WI38 (cell line): ENCODE results near the gene BNC1.

Experiments used
- H3K4me3 ChIP-seq: 2 replicates; pipeline ENCODE4 v1.5.1; 2011; ENCODE audit warnings: low read depth, mild to moderate bottlenecking, control low read depth, low read length
- TF ChIP-seq, protein P1 (sequence below): IDR thresholded peaks from 2 replicates; pipeline ENCODE4 v1.5.1; 2012; ENCODE audit warnings: low read depth, mild to moderate bottlenecking, control low read depth, low read length

BNC1 gene, protein sequence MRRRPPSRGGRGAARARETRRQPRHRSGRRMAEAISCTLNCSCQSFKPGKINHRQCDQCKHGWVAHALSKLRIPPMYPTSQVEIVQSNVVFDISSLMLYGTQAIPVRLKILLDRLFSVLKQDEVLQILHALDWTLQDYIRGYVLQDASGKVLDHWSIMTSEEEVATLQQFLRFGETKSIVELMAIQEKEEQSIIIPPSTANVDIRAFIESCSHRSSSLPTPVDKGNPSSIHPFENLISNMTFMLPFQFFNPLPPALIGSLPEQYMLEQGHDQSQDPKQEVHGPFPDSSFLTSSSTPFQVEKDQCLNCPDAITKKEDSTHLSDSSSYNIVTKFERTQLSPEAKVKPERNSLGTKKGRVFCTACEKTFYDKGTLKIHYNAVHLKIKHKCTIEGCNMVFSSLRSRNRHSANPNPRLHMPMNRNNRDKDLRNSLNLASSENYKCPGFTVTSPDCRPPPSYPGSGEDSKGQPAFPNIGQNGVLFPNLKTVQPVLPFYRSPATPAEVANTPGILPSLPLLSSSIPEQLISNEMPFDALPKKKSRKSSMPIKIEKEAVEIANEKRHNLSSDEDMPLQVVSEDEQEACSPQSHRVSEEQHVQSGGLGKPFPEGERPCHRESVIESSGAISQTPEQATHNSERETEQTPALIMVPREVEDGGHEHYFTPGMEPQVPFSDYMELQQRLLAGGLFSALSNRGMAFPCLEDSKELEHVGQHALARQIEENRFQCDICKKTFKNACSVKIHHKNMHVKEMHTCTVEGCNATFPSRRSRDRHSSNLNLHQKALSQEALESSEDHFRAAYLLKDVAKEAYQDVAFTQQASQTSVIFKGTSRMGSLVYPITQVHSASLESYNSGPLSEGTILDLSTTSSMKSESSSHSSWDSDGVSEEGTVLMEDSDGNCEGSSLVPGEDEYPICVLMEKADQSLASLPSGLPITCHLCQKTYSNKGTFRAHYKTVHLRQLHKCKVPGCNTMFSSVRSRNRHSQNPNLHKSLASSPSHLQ

DNA sequence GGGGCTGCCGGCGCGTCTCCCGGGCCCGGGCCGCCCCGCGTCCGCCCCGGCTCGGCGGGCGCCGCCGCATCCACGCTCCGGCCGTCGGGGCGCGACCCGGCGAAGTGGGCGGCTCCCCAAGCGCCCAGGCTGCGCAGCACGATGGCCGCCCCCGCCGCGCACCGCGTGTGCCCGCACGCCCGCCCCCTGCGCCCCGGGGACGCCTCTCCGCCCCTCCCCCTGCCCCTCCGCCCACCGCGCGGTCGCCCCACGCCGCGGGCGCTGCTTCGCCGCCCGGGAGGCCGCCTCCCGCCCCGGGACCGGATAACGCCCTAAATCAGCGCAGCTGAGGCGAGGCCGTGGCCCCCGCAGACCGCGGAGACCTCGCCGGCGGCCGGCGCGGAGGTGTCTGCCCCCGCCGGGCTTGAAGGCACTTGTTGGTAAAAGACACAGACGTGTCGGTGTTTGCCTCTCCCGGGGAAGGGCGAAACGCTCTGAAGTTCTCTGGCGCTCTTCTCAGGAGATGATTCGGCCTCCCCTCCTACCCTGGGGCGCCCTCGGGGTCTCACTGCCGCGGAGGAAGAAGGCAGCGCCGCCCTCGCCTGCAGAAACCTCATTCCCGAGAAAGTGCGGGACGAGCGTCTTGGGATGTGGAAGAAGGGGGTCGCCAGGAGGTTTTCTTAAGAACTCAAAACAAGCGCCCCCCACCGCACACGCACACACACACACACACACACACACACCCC is at the start of gene BNC1:
TSS of gene BNC1 (minus strand) at position 106 of the 725 bp plus-strand sequence. CDS start at position 70, 36 bp downstream.
- H3K4me3 ChIP-seq: peak within 1 kb of the TSS; percentile 26
- TF ChIP-seq, protein P1, sequence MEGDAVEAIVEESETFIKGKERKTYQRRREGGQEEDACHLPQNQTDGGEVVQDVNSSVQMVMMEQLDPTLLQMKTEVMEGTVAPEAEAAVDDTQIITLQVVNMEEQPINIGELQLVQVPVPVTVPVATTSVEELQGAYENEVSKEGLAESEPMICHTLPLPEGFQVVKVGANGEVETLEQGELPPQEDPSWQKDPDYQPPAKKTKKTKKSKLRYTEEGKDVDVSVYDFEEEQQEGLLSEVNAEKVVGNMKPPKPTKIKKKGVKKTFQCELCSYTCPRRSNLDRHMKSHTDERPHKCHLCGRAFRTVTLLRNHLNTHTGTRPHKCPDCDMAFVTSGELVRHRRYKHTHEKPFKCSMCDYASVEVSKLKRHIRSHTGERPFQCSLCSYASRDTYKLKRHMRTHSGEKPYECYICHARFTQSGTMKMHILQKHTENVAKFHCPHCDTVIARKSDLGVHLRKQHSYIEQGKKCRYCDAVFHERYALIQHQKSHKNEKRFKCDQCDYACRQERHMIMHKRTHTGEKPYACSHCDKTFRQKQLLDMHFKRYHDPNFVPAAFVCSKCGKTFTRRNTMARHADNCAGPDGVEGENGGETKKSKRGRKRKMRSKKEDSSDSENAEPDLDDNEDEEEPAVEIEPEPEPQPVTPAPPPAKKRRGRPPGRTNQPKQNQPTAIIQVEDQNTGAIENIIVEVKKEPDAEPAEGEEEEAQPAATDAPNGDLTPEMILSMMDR: no peak

DNA sequence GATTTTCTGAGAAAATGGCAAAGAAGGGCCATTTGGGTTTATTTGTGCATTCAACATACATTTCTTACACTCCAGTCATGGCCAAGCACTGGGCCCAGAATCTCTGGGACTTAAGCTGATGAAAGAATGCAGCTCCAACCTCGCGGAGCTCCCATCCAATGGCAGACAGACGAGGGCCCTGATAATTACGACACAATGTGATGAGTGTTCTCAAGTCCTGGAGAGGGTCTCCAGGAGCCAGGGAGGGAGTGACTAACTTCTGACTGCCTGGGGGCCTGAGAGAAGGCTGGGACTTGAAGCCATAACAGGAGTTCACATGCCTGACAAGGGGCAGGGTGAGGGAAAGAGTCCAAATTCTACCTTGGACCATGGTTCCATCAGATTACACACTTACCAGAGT is 42.6 kb upstream of the BNC1 start:
- H3K4me3 ChIP-seq: no peak overlapping the region
- TF ChIP-seq, protein P1: no peak

DNA sequence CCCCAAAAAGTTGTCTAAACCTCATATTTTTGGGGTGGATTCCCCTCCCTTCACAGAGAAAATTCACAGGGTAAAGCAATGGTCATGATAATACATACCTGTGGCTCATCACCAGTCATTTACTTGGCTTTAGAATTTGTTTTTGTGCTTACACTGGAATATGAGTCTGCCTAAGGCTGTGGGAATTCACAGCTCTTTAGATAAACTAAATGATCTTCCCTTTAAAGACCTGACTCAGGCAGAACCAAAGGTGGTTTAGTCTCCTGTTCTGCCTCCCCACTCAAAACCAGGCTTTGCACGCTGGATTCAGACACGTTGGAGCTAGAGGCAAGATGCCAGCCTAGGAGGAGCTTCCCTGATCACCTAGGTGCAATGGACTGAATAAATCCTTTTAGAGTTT is 40.3 kb upstream of the BNC1 start:
- TF ChIP-seq, protein P1: no peak
- no peak overlapping the region for H3K4me3 ChIP-seq

DNA sequence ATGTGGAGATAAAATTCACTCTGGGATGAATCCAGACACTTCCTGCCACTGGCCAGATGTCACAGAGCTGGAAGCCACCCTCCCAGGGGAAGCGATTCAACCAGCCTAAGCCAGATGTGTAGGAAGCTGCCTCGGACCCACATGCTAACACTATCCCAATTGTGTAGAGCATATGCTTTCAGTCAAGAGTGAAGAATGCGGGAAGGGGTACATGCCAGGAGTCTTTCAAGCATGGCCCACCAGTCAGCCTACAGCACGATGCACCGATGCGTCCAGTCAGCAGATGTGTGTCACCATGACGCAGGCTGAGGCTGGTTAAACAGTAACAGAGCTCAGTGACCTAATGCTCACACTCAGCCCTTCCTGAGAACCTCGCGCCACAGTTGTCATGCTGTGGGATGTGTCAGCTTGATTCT is 38.8 kb upstream of the BNC1 start:
- TF ChIP-seq, protein P1: no peak
- H3K4me3 ChIP-seq: no peak overlapping the region

DNA sequence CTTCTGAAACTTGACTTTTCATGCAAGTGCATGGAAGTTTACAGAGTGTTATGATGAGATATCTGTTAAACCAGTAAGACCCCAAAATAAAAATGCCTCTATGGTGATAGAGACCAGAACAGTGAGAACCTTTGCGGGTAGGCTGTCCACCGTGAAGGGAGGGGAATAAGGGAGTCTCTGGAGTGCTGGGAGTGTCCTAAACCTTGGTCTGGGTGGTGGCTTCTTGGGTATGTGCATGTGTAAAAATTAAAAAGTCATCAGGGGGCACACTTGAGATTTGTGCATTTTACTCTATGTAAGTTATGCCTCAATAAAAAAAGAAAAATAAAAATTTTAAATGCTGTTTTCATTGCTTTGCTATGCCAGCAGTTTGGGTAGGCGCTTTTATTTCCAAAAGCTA is 38.2 kb upstream of the BNC1 start:
- no peak overlapping the region for H3K4me3 ChIP-seq
- TF ChIP-seq, protein P1: no peak

DNA sequence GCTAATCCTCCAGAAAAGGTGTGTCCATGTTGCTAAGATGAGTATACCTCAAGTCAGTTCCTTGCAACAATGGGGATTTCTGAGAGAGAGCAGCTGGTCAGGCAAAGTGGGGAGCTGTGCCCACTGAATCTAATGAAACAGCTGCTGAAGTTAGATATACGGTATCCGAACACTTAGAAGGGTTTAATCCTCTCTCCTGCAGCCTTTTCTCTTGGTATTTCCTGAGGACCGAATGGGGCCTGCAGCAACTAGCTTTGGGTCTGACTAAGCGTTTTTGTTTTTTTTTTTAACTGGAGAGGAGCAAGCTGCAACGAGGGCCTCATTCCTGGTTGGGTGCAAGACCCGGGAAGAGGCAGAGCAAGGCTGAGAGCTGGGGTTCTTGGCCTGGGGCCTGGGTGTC is 37.6 kb upstream of the BNC1 start:
- H3K4me3 ChIP-seq: no peak overlapping the region
- TF ChIP-seq, protein P1: no peak
